PC-3 (cell line): Measurements from ENCODE around the gene LRRC37A. TPM values are rescaled to one million over a fixed set of nuclear protein-coding genes. Genes with fewer than 3 reads are reported as not detected.
"Not testable (repeated sequence)": the region's sequence is repeated elsewhere in the genome, so short reads cannot be mapped to it uniquely, and the experiment has no call there.

Source experiments
- ATAC-seq: fragments of 200-7000 bp; cut with Tn5 transposase; 2 replicates; pipeline ENCODE4 v1.9.1; 2020; ENCODE audit warnings: mild to moderate bottlenecking, moderate library complexity
- BruUV-seq: library from RNA; stranded (reverse); fragments of 400-500 nt; replicated peaks from 2 replicates; lab custom pipeline; 2021; lab: Mats Ljungman, UMichigan
- CTCF ChIA-PET: fragments of 300-600 bp; sonication (Branson Sonifier 250); formaldehyde crosslinking; loops from one replicate; lab custom pipeline; 2022; ENCODE audit warnings: antibody characterized with exemption; lab: Charles Lee
- POLR2A ChIA-PET: fragments of 300-600 bp; sonication (Branson Sonifier 250); formaldehyde crosslinking; loops from one replicate; lab custom pipeline; 2022; ENCODE audit warnings: antibody characterized with exemption; ENCODE audit not compliant: unreplicated experiment; lab: Charles Lee
- DNase-seq: peaks from one replicate; pipeline ENCODE4 v3.0.0-alpha.2; 2015
- H2AFZ ChIP-seq: fragments of 300-600 bp; sonication (generic); 2 replicates; pipeline ENCODE4 v1.6.0; 2016; ENCODE audit warnings: antibody characterized with exemption, low read length
- H3F3A ChIP-seq: fragments of 300-600 bp; sonication (generic); one replicate; pipeline ENCODE4 v1.6.0; 2017; ENCODE audit warnings: antibody characterized with exemption, low read length, control low read depth, mild to moderate bottlenecking; ENCODE audit not compliant: unreplicated experiment
- H3K27ac ChIP-seq: fragments of 300-600 bp; sonication (generic); 2 replicates; pipeline ENCODE4 v1.5.1; 2016; ENCODE audit warnings: mild to moderate bottlenecking, low read length
- H3K27me3 ChIP-seq: fragments of 300-600 bp; sonication (generic); 2 replicates; pipeline ENCODE4 v1.6.1; 2016; ENCODE audit warnings: low read length, mixed read lengths
- H3K36me3 ChIP-seq: fragments of 300-600 bp; sonication (generic); 2 replicates; pipeline ENCODE4 v1.6.1; 2016; ENCODE audit warnings: low read depth, mixed run types, low read length, mixed read lengths
- H3K4me1 ChIP-seq: fragments of 300-600 bp; sonication (generic); 2 replicates; pipeline ENCODE4 v1.5.1; 2016; ENCODE audit warnings: low read length; ENCODE audit not compliant: insufficient read depth
- H3K4me2 ChIP-seq: fragments of 300-600 bp; sonication (generic); 2 replicates; pipeline ENCODE4 v1.6.0; 2016; ENCODE audit warnings: low read length
- H3K4me3 ChIP-seq: fragments of 300-600 bp; sonication (generic); 2 replicates; pipeline ENCODE4 v1.5.1; 2016; ENCODE audit warnings: mild to moderate bottlenecking, low read length, mixed read lengths
- H3K79me2 ChIP-seq: fragments of 300-600 bp; sonication (generic); 2 replicates; pipeline ENCODE4 v1.6.1; 2017; ENCODE audit warnings: low read length, mixed read lengths
- H3K9ac ChIP-seq: fragments of 300-600 bp; sonication (generic); 2 replicates; pipeline ENCODE4 v1.6.0; 2016; ENCODE audit warnings: mild to moderate bottlenecking, low read length
- H3K9me2 ChIP-seq: fragments of 300-600 bp; sonication (generic); replicated peaks from 2 replicates; pipeline ENCODE4 v1.6.1; 2016; ENCODE audit warnings: mixed run types, low read length, mixed read lengths
- H3K9me3 ChIP-seq: fragments of 300-600 bp; sonication (generic); 2 replicates; pipeline ENCODE4 v1.6.1; 2016; ENCODE audit warnings: low read length, mixed read lengths
- H4K20me1 ChIP-seq: fragments of 300-600 bp; sonication (generic); 2 replicates; pipeline ENCODE4 v1.6.1; 2016; ENCODE audit warnings: low read length, mixed read lengths
- EZH2 ChIP-seq: fragments of 300-600 bp; sonication (generic); IDR thresholded peaks from one replicate; pipeline ENCODE4 v1.6.1; 2017; ENCODE audit warnings: antibody characterized with exemption, mild to moderate bottlenecking, low read length; ENCODE audit not compliant: unreplicated experiment
- EZH2phosphoT487 ChIP-seq: fragments of 300-600 bp; sonication (generic); IDR thresholded peaks from 2 replicates; pipeline ENCODE4 v1.6.1; 2018; ENCODE audit warnings: mild to moderate bottlenecking, antibody characterized with exemption, low read length, borderline replicate concordance
- intact Hi-C: fragments of 100-400 bp; cut with micrococcal nuclease; formaldehyde crosslinking; loops from 2 replicates; pipeline ENCODE4 v1.9.0; 2023
- total RNA-seq: library from RNA; depleted of rRNA; stranded (reverse); fragments of >200 nt; gene quantifications from 2 replicates; pipeline ENCODE4 v1.2.3, GENCODE V29; 2014
- TF ChIP-seq, protein P1 (sequence below): fragments of 300-600 bp; sonication (generic); conservative IDR thresholded peaks from 2 replicates; pipeline ENCODE4 v1.5.1; 2017; ENCODE audit warnings: antibody characterized with exemption, low read depth, mild to moderate bottlenecking, low read length

LRRC37A gene
- total RNA-seq, 1 experiment from 2014 or later: 1.1 TPM

DNA sequence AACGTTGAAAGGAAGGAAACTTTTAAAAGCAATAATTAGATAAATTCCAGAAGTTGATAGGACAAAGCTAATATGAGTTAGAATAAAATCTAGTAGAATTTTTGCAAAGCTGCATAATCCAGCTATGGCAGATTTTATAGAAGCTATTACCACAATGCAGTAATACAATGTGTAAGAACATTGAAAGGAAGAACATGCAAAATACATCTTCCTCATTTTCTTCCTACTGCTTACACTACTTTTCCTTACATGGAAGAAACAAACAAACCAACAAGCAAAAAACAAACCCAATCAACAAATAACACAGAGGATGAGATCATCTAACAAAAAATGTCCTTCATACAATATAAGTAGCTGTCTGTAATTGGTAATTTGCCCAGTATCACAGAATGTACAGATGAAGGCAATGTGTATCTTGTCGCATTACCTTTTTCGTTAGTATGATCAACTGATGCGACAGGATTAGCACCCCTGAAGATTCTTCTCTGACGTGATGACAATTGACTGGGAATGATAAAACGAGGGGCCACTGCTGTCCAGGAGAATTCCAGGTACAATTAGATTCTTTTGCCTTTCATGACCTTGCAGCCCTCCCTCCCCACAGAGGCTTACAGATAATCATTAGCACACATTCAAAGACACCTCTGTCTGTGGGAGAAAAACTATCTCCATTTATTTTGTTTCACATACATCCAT is 21.2 kb upstream of the LRRC37A start:
- Histone ChIP-seq H3K4me1 (no peaks in the 10 kb centered on the region), H3K4me3 (no peak overlapping the region), H3K27ac (no peak overlapping the region), H3K9ac (no peak overlapping the region), H3K36me3 (no peaks in the 10 kb centered on the region), H3K79me2 (no peaks in the 10 kb centered on the region), H4K20me1 (no peaks in the 10 kb centered on the region), H3K27me3 (no peaks in the 10 kb centered on the region), H3K9me3 (no peaks in the 10 kb centered on the region), H3F3A (no peaks in the 10 kb centered on the region), H3K4me2 (no peak overlapping the region), H3K9me2 (no peaks in the 10 kb centered on the region), H2AFZ (no peak overlapping the region)
- ChIA-PET CTCF (interaction anchor here (0.5 kb wide), 1 partner anchor 13 kb away, joined by 9 read pairs; no protein-coding TSS in a partner anchor), POLR2A (no interaction called here)
- ATAC-seq (no peak), DNase-seq (no peak)
- no TSS peak for BruUV-seq
- intact Hi-C loops: no loop called here
- TF ChIP-seq EZH2phosphoT487 (no peak), EZH2 (no peak)
- TF ChIP-seq, protein P1, sequence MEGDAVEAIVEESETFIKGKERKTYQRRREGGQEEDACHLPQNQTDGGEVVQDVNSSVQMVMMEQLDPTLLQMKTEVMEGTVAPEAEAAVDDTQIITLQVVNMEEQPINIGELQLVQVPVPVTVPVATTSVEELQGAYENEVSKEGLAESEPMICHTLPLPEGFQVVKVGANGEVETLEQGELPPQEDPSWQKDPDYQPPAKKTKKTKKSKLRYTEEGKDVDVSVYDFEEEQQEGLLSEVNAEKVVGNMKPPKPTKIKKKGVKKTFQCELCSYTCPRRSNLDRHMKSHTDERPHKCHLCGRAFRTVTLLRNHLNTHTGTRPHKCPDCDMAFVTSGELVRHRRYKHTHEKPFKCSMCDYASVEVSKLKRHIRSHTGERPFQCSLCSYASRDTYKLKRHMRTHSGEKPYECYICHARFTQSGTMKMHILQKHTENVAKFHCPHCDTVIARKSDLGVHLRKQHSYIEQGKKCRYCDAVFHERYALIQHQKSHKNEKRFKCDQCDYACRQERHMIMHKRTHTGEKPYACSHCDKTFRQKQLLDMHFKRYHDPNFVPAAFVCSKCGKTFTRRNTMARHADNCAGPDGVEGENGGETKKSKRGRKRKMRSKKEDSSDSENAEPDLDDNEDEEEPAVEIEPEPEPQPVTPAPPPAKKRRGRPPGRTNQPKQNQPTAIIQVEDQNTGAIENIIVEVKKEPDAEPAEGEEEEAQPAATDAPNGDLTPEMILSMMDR: no peak

DNA sequence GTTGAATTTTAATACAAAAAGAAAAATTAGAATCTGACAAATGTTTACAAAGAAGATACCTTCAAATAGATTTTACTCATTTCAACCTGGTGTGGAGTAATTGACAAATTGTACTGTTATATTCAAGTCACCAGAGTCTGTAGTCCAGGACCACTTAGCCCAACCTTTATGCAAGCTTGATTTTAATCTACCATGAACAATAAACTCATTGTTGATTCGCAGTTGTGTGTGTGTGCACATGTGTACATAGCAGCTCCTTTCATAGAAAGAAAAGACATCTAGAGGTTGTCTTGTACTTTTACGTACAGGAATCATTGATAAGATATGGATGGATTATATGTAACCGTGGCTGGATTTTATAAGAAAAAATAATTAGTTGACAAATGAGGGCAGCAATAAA is 20.7 kb upstream of the LRRC37A start:
- ChIA-PET CTCF (interaction anchor here (0.5 kb wide), 1 partner anchor 14 kb away, joined by 9 read pairs; no protein-coding TSS in a partner anchor), POLR2A (no interaction called here)
- H3K4me1 ChIP-seq: 0 out of 2 replicates have a peak, but pooled peaks cover under 1% of the 10 kb centered on the region
- DNase-seq (no peak), ATAC-seq (no peak)
- H2AFZ ChIP-seq: no peak overlapping the region
- no peaks in the 10 kb centered on the region for H3K79me2 ChIP-seq
- no TSS peak for BruUV-seq
- H3K36me3 ChIP-seq: no peaks in the 10 kb centered on the region
- TF ChIP-seq, protein P1: no peak
- no peak overlapping the region for H3K9ac ChIP-seq
- no peaks in the 10 kb centered on the region for H3K9me2 ChIP-seq
- no peaks in the 10 kb centered on the region for H3K27me3 ChIP-seq
- no peaks in the 10 kb centered on the region for H3F3A ChIP-seq
- no peaks in the 10 kb centered on the region for H4K20me1 ChIP-seq
- intact Hi-C loops: no loop called here
- H3K27ac ChIP-seq: no peak overlapping the region
- no peaks in the 10 kb centered on the region for H3K9me3 ChIP-seq
- no peak overlapping the region for H3K4me2 ChIP-seq
- no peak overlapping the region for H3K4me3 ChIP-seq

DNA sequence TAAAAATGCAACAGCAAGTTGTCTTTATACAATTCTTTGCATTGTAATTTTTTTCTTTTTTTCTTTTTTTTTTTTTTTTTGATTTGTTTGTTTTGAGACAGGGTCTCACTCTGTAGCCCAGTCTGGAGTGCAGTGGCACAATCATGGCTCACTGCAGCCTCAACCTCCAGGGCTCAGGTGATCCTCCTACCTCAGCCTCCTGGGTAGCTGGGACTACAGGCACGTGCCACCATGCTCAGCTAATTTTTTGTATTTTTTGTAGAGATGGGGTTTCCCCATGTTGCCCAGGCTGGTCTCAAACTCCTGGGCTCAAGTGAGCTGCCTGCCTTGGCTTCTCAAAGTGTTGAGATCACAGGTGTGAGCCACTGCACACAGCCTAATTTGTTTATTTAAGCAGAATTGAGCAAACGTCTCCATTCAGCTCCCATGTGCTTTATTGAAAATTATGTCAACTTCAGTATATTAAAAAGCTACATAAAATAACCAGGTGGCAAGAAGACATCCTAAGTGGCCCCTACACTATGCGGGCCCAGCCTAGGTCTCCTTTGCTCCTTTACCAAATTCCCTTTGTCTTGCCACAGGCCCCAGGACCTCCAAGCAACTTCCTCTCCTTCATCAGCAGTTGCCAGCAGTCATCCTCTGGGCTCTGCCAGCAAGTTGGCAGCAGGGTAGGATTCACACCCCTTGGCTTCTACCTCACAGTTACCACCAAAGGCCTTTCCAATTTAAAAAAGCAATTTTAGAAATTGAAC is 18.0 kb upstream of the LRRC37A start:
- BruUV-seq, H3K4me2 ChIP-seq, H3K9me3 ChIP-seq, H3K27me3 ChIP-seq, POLR2A ChIA-PET, H3K36me3 ChIP-seq, H3K9me2 ChIP-seq, H3K4me3 ChIP-seq, H3K9ac ChIP-seq, H3K4me1 ChIP-seq, ATAC-seq, H4K20me1 ChIP-seq, DNase-seq, H2AFZ ChIP-seq, H3F3A ChIP-seq, H3K79me2 ChIP-seq, H3K27ac ChIP-seq, intact Hi-C loops: not testable (repeated sequence)
- CTCF ChIA-PET: interaction anchor here (0.6 kb wide), 1 partner anchor 64 kb away, joined by 4 read pairs; no protein-coding TSS in a partner anchor

DNA sequence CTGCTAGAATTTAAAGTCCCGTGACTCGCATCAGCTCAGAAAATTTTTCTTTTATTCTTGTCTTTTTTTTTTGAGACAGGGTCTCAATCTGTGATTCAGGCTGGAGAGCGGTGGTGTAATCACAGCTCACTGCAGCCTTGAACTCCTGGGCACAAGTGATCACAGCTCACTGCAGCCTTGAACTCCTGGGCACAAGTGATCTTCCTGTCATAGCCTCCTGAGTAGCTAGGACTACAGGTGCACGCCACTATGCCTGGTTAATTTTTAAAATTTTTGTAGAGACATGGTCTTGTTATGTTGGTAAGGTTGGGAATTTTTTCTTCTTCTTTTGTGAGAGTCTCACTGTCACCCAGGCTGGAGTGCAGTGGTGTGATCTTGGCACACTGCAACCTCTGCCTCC is 13.6 kb upstream of the LRRC37A start:
- H3K27me3 ChIP-seq, H4K20me1 ChIP-seq, H3K9ac ChIP-seq, H3K36me3 ChIP-seq, H3K9me2 ChIP-seq, H3K4me2 ChIP-seq, POLR2A ChIA-PET, DNase-seq, H3K27ac ChIP-seq, H3F3A ChIP-seq, H3K4me3 ChIP-seq, CTCF ChIA-PET, BruUV-seq, ATAC-seq, H3K9me3 ChIP-seq, H2AFZ ChIP-seq, intact Hi-C loops, H3K79me2 ChIP-seq: not testable (repeated sequence)
- peaks cover 27% of the 10 kb centered on the region for H3K4me1 ChIP-seq

DNA sequence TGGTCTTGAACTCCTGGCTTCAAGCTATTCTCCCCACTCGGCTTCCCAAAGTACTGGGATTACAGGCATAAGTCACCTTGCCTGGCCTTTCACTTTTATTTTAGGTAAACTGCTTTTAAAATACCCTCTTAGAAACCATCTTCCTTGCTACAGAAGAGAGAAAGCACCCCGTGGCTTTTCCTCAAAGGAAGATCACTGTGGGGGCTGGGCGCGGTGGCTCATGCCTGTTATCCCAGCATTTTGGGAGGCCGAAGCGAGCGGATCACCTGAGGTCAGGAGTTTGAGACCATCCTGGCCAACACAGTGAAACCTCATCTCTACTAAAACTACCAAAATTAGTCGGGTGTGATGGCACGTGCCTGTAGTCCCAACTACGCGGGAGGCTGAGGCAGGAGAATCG is 12.3 kb upstream of the LRRC37A start:
- H3K27ac ChIP-seq, H3K36me3 ChIP-seq, intact Hi-C loops, DNase-seq, H3K4me3 ChIP-seq, ATAC-seq, H2AFZ ChIP-seq, H3K4me2 ChIP-seq, POLR2A ChIA-PET, H3F3A ChIP-seq, H3K9me3 ChIP-seq, H3K79me2 ChIP-seq, H3K9ac ChIP-seq, H3K27me3 ChIP-seq, H4K20me1 ChIP-seq, CTCF ChIA-PET, H3K9me2 ChIP-seq, BruUV-seq: not testable (repeated sequence)
- H3K4me1 ChIP-seq: peaks cover 38% of the 10 kb centered on the region
